Tibial nerve (tissue), 4 donors: ENCODE data around the gene CYTH1. TPM values are rescaled to one million over a fixed set of nuclear protein-coding genes. Genes with fewer than 3 reads are reported as not detected.

Experiments used
- DNase-seq, 2 donors: peaks; one replicate each; pipeline ENCODE4 v3.0.0-alpha.2; 2019; ENCODE audit warnings: low spot score in 2 of 2
- H3K27ac ChIP-seq, 4 donors: fragments of 200-600 bp; sonication (generic) in 3 of 4; one replicate each; pipeline ENCODE4 v1.5.1; 2017 to 2019; ENCODE audit warnings: mild to moderate bottlenecking in 1 of 4
- H3K27me3 ChIP-seq, 2 donors: fragments of 200-600 bp; sonication (generic) in 1 of 2; one replicate each; pipeline versions ENCODE4 v1.5.1 to v1.6.0; 2017 to 2019
- H3K36me3 ChIP-seq, 3 donors: fragments of 200-600 bp; sonication (generic); one replicate each; pipeline ENCODE4 v1.5.1; 2018 to 2019
- H3K4me1 ChIP-seq, 4 donors: fragments of 200-600 bp; sonication (generic) in 3 of 4; one replicate each; pipeline ENCODE4 v1.5.1; 2017 to 2019
- H3K4me3 ChIP-seq, 4 donors: fragments of 200-600 bp; sonication (generic) in 3 of 4; one replicate each; pipeline ENCODE4 v1.5.1; 2017 to 2019; ENCODE audit warnings: mild to moderate bottlenecking in 1 of 4, moderate library complexity in 1 of 4
- H3K9me3 ChIP-seq, 4 donors: fragments of 200-600 bp; sonication (generic) in 3 of 4; one replicate each; pipeline ENCODE4 v1.5.1; 2017 to 2019
- EP300 ChIP-seq, 2 donors: sonication (generic); formaldehyde crosslinking; IDR thresholded peaks; one replicate each; pipeline ENCODE4 v1.6.1; 2017; ENCODE audit warnings: antibody characterized with exemption in 2 of 2, mild to moderate bottlenecking in 1 of 2
- POLR2A ChIP-seq, 2 donors: fragments of 450-650 bp; IDR thresholded peaks; one replicate each; pipeline ENCODE4 v1.6.1; 2017; ENCODE audit warnings: antibody characterized with exemption in 2 of 2, mild to moderate bottlenecking in 2 of 2, moderate library complexity in 2 of 2
- WGBS, 2 donors: methylation state at CpG; one replicate each; pipeline ENCODE4 v1.1.5; 2018; 5-methylcytosine and 5-hydroxymethylcytosine counted together
- total RNA-seq, 4 donors: library from RNA; depleted of rRNA; stranded (reverse); fragments of >200 nt; gene quantifications; one replicate each; pipeline ENCODE4 v1.1.0, GENCODE V29; 2016
- TF ChIP-seq, protein P1 (sequence below), 5 experiments: fragments of 200-600 bp in 3 of 5; fragments of 450-650 bp in 2 of 5; sonication (generic) in 3 of 5; IDR thresholded peaks; one replicate each; pipeline ENCODE4 v1.5.1; 2016 to 2019; ENCODE audit warnings: antibody characterized with exemption in 5 of 5, mild to moderate bottlenecking in 3 of 5, moderate library complexity in 2 of 5

CYTH1 gene
- total RNA-seq, 4 donors from 2014 or later = 53.1 to 81.0 (median 63.8) TPM

DNA sequence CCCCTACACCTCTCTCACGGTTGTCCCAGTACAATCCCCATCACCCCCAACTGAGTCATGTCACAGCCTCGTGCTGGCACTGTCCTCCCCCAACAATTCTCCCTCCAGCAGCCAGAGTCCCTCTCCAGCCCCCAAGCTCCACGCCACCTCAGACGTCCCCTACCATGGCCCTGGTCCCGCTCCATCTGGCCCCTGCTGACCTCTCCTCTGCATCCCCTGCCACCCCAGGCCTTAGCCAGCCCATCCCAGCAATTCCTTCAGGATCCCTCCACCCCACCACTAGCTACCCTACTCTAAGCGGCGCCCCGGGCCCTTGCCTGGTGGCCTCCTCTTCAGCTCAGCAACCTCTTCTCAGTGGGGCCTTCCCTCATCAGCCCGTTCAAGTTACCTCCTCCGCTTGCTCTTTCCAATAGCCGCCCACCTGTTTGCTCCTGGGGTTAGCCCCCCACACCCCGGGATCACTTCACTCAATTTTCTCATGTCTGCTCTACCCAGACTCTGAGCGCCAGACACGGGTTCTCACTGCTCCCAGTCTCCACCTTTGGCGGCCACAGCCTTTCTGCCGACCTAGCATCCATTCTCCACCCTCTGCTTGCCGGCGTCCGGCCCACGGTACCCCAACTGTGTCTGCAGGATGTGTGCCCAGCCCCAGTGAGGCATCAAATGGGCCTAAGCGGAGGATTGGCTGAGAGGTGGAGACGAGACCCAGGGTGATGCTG lies 112.7 kb downstream of the CYTH1 start:
- Histone ChIP-seq H3K9me3 (no peaks in the 10 kb centered on the region), H3K4me1 (peaks cover 0 to 29% (median 16%) of the 10 kb centered on the region in 4 donors), H3K36me3 (peaks cover 0 to 27% (median 7%) of the 10 kb centered on the region in 3 donors), H3K27me3 (no peaks in the 10 kb centered on the region), H3K4me3 (no peak overlapping the region), H3K27ac (no peak overlapping the region)
- TF ChIP-seq, protein P1, sequence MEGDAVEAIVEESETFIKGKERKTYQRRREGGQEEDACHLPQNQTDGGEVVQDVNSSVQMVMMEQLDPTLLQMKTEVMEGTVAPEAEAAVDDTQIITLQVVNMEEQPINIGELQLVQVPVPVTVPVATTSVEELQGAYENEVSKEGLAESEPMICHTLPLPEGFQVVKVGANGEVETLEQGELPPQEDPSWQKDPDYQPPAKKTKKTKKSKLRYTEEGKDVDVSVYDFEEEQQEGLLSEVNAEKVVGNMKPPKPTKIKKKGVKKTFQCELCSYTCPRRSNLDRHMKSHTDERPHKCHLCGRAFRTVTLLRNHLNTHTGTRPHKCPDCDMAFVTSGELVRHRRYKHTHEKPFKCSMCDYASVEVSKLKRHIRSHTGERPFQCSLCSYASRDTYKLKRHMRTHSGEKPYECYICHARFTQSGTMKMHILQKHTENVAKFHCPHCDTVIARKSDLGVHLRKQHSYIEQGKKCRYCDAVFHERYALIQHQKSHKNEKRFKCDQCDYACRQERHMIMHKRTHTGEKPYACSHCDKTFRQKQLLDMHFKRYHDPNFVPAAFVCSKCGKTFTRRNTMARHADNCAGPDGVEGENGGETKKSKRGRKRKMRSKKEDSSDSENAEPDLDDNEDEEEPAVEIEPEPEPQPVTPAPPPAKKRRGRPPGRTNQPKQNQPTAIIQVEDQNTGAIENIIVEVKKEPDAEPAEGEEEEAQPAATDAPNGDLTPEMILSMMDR (IDR thresholded peaks at IDR 0.05) = no peak
- TF ChIP-seq POLR2A (IDR thresholded peaks at IDR 0.05) (no peak), EP300 (IDR thresholded peaks at IDR 0.05) (no peak)
- no peak for DNase-seq
- 85 to 89% methylated on average over 22 of the region's 22 CpGs for WGBS, 2 donors

DNA sequence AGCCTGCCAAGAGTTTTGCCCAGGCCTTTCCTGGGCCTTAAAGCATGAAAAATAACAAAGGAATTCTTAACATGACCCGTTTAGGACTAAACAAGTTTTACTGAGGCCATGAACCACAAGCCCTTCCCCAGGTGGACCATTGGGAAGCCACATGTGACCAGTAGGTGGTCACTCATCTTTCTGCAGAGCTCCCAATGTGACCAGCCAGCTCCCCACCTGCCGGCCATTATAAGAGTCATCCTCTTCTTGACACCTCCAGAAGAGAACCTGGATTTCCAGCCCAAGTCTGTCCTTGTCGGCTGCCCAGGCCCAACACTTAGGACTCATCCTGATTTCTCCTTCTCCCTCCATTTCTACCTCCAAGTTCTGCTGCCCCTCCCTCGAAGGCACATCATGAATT lies 113.2 kb downstream of the CYTH1 start:
- H3K4me3 ChIP-seq = no peak overlapping the region
- no peak for DNase-seq
- H3K4me1 ChIP-seq = peaks cover 0 to 31% (median 16%) of the 10 kb centered on the region in 4 donors
- no peaks in the 10 kb centered on the region for H3K9me3 ChIP-seq
- H3K36me3 ChIP-seq = peaks cover 0 to 21% (median 6%) of the 10 kb centered on the region in 3 donors
- no peak overlapping the region for H3K27ac ChIP-seq
- 84% methylated on average over 4 of the region's 4 CpGs for WGBS, 2 donors
- TF ChIP-seq POLR2A (IDR thresholded peaks at IDR 0.05) (no peak), EP300 (IDR thresholded peaks at IDR 0.05) (no peak)
- TF ChIP-seq, protein P1 (IDR thresholded peaks at IDR 0.05) = no peak
- H3K27me3 ChIP-seq = no peaks in the 10 kb centered on the region

DNA sequence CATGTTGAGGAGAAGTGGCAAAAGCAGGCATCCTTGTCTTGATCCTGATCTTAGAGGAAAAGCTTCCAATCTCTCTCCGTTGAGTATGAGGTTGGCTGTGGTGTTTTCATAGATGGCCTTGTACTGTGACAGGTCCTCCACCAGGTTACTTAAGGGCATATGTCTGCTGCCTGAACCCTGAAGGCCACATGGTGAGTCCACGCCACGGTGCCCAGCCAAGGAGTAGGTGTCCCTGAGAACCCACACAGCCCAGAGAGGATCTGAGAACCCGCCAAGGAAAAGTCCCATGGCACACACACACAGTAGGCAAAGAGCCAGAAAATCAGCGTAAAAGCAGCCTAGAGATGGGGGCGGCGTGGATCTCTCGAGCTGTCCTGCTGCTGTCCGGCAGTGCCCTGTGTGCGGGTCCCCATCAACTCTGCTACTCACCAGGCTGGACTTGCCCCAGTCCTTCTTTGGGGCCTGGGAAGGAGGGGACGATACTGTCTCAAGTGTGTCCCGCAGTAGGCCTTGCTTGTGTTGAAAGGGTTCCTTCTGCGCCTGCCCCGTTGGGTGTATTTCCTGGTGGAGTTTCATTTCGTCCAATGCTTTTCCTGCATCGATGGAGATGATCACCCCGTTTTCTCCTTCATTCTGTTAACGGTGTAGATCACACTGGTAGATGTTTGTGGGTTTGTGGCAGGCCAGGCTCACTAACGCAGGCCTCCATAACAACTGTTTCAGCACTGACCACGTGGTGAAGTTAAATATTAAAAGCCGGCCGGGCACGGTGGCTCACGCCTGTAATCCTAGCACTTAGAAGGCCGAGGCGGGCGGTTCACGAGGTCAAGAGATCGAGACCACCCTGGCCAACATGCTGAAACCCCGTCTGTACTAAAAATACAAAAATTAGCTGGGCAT lies 114.1 kb downstream of the CYTH1 start:
- Histone ChIP-seq H3K4me3 (no peak overlapping the region), H3K27ac (no peak overlapping the region), H3K36me3 (peaks cover 0 to 13% (median 0%) of the 10 kb centered on the region in 3 donors), H3K4me1 (peaks cover 0 to 30% (median 16%) of the 10 kb centered on the region in 4 donors), H3K9me3 (no peaks in the 10 kb centered on the region), H3K27me3 (no peaks in the 10 kb centered on the region)
- 94 to 95% methylated on average over 30 of the region's 30 CpGs for WGBS, 2 donors
- TF ChIP-seq, protein P1 (IDR thresholded peaks at IDR 0.05) = no peak
- TF ChIP-seq EP300 (IDR thresholded peaks at IDR 0.05) (no peak), POLR2A (IDR thresholded peaks at IDR 0.05) (no peak)
- no peak for DNase-seq

DNA sequence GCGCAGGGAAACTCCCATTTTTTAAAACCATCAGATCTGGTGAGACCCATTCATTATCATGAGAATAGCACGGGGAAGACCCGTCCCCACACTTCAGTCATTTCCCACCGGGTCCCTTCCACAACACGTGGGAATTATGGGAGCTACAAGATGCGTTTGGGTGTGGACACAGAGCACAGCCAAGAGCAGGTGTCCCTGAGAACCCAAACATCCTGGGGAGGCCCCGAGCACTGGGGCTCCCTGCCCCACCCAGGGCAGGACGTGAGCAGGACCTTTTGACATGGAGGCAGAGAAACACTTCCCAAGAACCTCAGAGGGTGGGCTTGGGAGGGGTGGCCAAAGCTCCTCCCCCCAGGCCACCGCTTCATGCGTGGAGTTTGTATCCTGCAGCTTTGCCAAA lies 115.0 kb downstream of the CYTH1 start:
- Histone ChIP-seq H3K9me3 (no peaks in the 10 kb centered on the region), H3K4me3 (no peak overlapping the region), H3K4me1 (peaks cover 0 to 28% (median 16%) of the 10 kb centered on the region in 4 donors), H3K36me3 (peaks cover 0 to 11% (median 0%) of the 10 kb centered on the region in 3 donors), H3K27ac (peak overlapping the region in 1 of 4 donors; percentile 62), H3K27me3 (no peaks in the 10 kb centered on the region)
- DNase-seq = no peak
- WGBS, 2 donors = 72 to 84% methylated on average over 10 of the region's 10 CpGs
- TF ChIP-seq, protein P1 (IDR thresholded peaks at IDR 0.05) = no peak
- TF ChIP-seq POLR2A (IDR thresholded peaks at IDR 0.05) (no peak), EP300 (IDR thresholded peaks at IDR 0.05) (no peak)
